HepG2 (cell line): ENCODE measurements around the gene ARHGAP33. TPM values are rescaled to one million over a fixed set of nuclear protein-coding genes. Genes with fewer than 3 reads are reported as not detected.

ENCODE experiments used
- ATAC-seq: fragments of 200-7000 bp; cut with Tn5 transposase; 3 replicates; pipeline ENCODE4 v1.9.1; 2020; ENCODE audit warnings: mild to moderate bottlenecking, moderate library complexity
- BruUV-seq: library from RNA; stranded (reverse); fragments of 400-500 nt; replicated peaks from 2 replicates; lab custom pipeline; 2021; lab: Mats Ljungman, UMichigan
- CTCF ChIA-PET: fragments of 300-600 bp; formaldehyde crosslinking; extraction: SDS; loops from one replicate; lab custom pipeline; 2021; ENCODE audit warnings: low total read pairs, inconsistent platforms, low intra/inter-chr PET ratio; lab: Yijun Ruan, JAX
- POLR2A ChIA-PET: fragments of 350-600 bp; sonication (Branson Sonifier 250); formaldehyde crosslinking; loops from one replicate; lab custom pipeline; 2020; ENCODE audit warnings: antibody characterized with exemption, inconsistent platforms; lab: Yijun Ruan, JAX
- DNase-seq: peaks from one replicate; pipeline ENCODE4 v3.0.0-alpha.2; 2015; ENCODE audit warnings: low spot score
- FAIRE-seq: peaks from 3 replicates; lab custom pipeline; 2011; peaks lifted over from hg19 to GRCh38; lab: Jason Lieb, UNC
- H2AFZ ChIP-seq: one replicate; pipeline ENCODE4 v1.6.1; 2011; ENCODE audit warnings: low read length, inconsistent platforms
- H3K27ac ChIP-seq: fragments of 300-600 bp; 3 replicates; pipeline ENCODE4 v1.8.0; 2011; ENCODE audit warnings: mixed run types, mild to moderate bottlenecking, mixed read lengths, low read length, inconsistent platforms; ENCODE audit not compliant: insufficient read depth; ENCODE audit errors: extremely low read length
- H3K27me3 ChIP-seq, 2 experiments: fragments of 200-600 bp in 1 of 2; 2 replicates in 1 of 2; 3 replicates in 1 of 2; pipeline versions ENCODE4 v1.6.0 to v1.8.0; 2011; ENCODE audit warnings: low read length in 2 of 2, mild to moderate bottlenecking in 2 of 2, moderate library complexity in 2 of 2, inconsistent platforms in 1 of 2; ENCODE audit not compliant: insufficient read depth in 2 of 2, control insufficient read depth in 1 of 2
- H3K36me3 ChIP-seq, 2 experiments: fragments of 200-600 bp in 1 of 2; replicated peaks in 1 of 2; 2 replicates in 1 of 2; 3 replicates in 1 of 2; pipeline versions ENCODE4 v1.5.1 to v1.8.0; 2011; ENCODE audit warnings: low read length in 2 of 2, inconsistent platforms in 1 of 2; ENCODE audit not compliant: insufficient read depth in 2 of 2, control insufficient read depth in 1 of 2
- H3K4me1 ChIP-seq: 2 replicates; pipeline ENCODE4 v1.5.1; 2012; ENCODE audit warnings: low read length, inconsistent platforms; ENCODE audit not compliant: insufficient read depth
- H3K4me2 ChIP-seq: 2 replicates; pipeline ENCODE4 v1.6.0; 2011; ENCODE audit warnings: low read depth, low read length, inconsistent platforms
- H3K4me3 ChIP-seq, 3 experiments: fragments of 200-600 bp in 1 of 3; sonication (generic), shearing (Covaris generic) in 1 of 3; replicated peaks in 1 of 3; 2 replicates each; pipeline ENCODE4 v1.5.1; 2011 to 2016; ENCODE audit warnings: low read length in 3 of 3, inconsistent platforms in 2 of 3, low read depth in 2 of 3, mild to moderate bottlenecking in 2 of 3, control low read depth in 1 of 3, mixed read lengths in 1 of 3; ENCODE audit not compliant: insufficient read depth in 1 of 3
- H3K79me2 ChIP-seq: one replicate; pipeline ENCODE4 v1.6.1; 2011; ENCODE audit warnings: low read length, inconsistent platforms; ENCODE audit not compliant: insufficient read depth
- H3K9ac ChIP-seq: 2 replicates; pipeline ENCODE4 v1.6.0; 2011; ENCODE audit warnings: mild to moderate bottlenecking, low read depth, low read length, inconsistent platforms; ENCODE audit not compliant: insufficient read depth
- H3K9me3 ChIP-seq: 2 replicates; pipeline ENCODE4 v1.5.1; 2012; ENCODE audit warnings: mild to moderate bottlenecking, low read length
- H4K20me1 ChIP-seq: 2 replicates; pipeline ENCODE4 v1.6.0; 2011; ENCODE audit warnings: inconsistent platforms, mild to moderate bottlenecking, low read length, moderate library complexity; ENCODE audit not compliant: insufficient read depth
- AGO2 ChIP-seq: fragments of 200-400 bp; formaldehyde crosslinking; optimal IDR thresholded peaks from 2 replicates; pipeline ENCODE3; 2017; ENCODE audit warnings: mild to moderate bottlenecking, low read depth, low read length, moderate library complexity
- CEBPG ChIP-seq: IDR thresholded peaks from 2 replicates; pipeline ENCODE4 v1.6.1; 2016
- GPN1 ChIP-seq: sonication (generic); formaldehyde crosslinking; IDR thresholded peaks from 2 replicates; pipeline ENCODE4 v1.5.1; 2020; ENCODE audit warnings: missing genetic modification reagents, borderline replicate concordance
- KLF15 ChIP-seq: sonication (generic); formaldehyde crosslinking; IDR thresholded peaks from 2 replicates; pipeline ENCODE4 v1.8.1; 2023; ENCODE audit warnings: borderline replicate concordance, mild to moderate bottlenecking, inconsistent platforms, missing genetic modification reagents, mixed read lengths
- MIER2 ChIP-seq: IDR thresholded peaks from 2 replicates; pipeline ENCODE4 v1.6.1; 2016; ENCODE audit warnings: missing biosample characterization, missing genetic modification reagents
- PPARG ChIP-seq: conservative IDR thresholded peaks from 2 replicates; pipeline ENCODE4 v1.6.1; 2016; ENCODE audit warnings: missing biosample characterization, missing genetic modification reagents
- SAFB2 ChIP-seq: sonication (generic); formaldehyde crosslinking; IDR thresholded peaks from 2 replicates; pipeline ENCODE4 v1.5.1; 2020; ENCODE audit warnings: missing genetic modification reagents, low read depth, mild to moderate bottlenecking, borderline replicate concordance
- SP4 ChIP-seq: sonication (generic); formaldehyde crosslinking; IDR thresholded peaks from 2 replicates; pipeline ENCODE4 v1.8.1; 2023; ENCODE audit warnings: mild to moderate bottlenecking, missing genetic modification reagents
- YEATS2 ChIP-seq: sonication (generic); formaldehyde crosslinking; IDR thresholded peaks from 2 replicates; pipeline ENCODE4 v1.4.0; 2020; ENCODE audit warnings: missing genetic modification reagents, borderline replicate concordance
- ZNF10 ChIP-seq: sonication (generic); formaldehyde crosslinking; IDR thresholded peaks from 2 replicates; pipeline ENCODE4 v1.4.0; 2020; ENCODE audit warnings: mild to moderate bottlenecking, low read depth, missing genetic modification reagents, borderline replicate concordance
- ZNF367 ChIP-seq: sonication (generic); formaldehyde crosslinking; IDR thresholded peaks from 2 replicates; pipeline ENCODE4 v1.4.0; 2020; ENCODE audit warnings: missing genetic modification reagents, borderline replicate concordance
- ZNF543 ChIP-seq: sonication (generic); formaldehyde crosslinking; IDR thresholded peaks from 2 replicates; pipeline ENCODE4 v1.4.0; 2020; ENCODE audit warnings: mild to moderate bottlenecking, missing genetic modification reagents
- ZNF7 ChIP-seq: IDR thresholded peaks from 2 replicates; pipeline ENCODE4 v1.6.1; 2016; ENCODE audit warnings: missing biosample characterization, missing genetic modification reagents
- WGBS: methylation state at CpG from one replicate; pipeline ENCODE4 v1.1.6; 2017; ENCODE audit warnings: low lambda C conversion rate; 5-methylcytosine and 5-hydroxymethylcytosine counted together
- in situ Hi-C: cut with HindIII; loops from 2 replicates; pipeline ENCODE4 v1.10.0; 2017; ENCODE audit warnings: low pct_unique_long_range_greater_than_20kb; ENCODE audit not compliant: extremely low pct_ligation_motif_present
- intact Hi-C: fragments of 100-400 bp; cut with micrococcal nuclease; formaldehyde crosslinking; loops from one replicate; pipeline ENCODE4 v1.10.0; 2022; ENCODE audit not compliant: unreplicated experiment
- polyA plus RNA-seq, 8 experiments: library from polyadenylated mRNA; depleted of rRNA in 3 of 8; stranded (reverse) in 7 of 8; unstranded in 1 of 8; fragments of >200 nt; fragmentation: Illumina TruSeq in 4 of 8; extraction: Trizol in 4 of 8; gene quantifications; 2 replicates each; pipeline versions ENCODE4 v1.2.1 to v1.2.3, GENCODE V29; 2011 to 2016; ENCODE audit warnings: low read depth in 4 of 8, missing spikeins in 1 of 8, mixed read lengths in 1 of 8; ENCODE audit not compliant: insufficient read depth in 1 of 8
- total RNA-seq, 5 experiments: library from RNA; depleted of rRNA; stranded (reverse); fragments of >200 nt; fragmentation: Illumina TruSeq; extraction: Trizol; gene quantifications; 2 replicates each; pipeline ENCODE4 v1.2.3, GENCODE V29; 2016; ENCODE audit warnings: low read depth in 1 of 5
- TF ChIP-seq, protein P1 (sequence below): sonication (generic); formaldehyde crosslinking; conservative IDR thresholded peaks from 2 replicates; pipeline ENCODE4 v1.4.0; 2020; ENCODE audit warnings: missing genetic modification reagents
- TF ChIP-seq, protein P2 (sequence below): sonication (generic); formaldehyde crosslinking; IDR thresholded peaks from 2 replicates; pipeline ENCODE4 v1.5.0; 2020; ENCODE audit warnings: missing genetic modification reagents

ARHGAP33 gene
- total and polyA plus RNA-seq, 2 of the 13 experiments (the other 11 are each of a cell fraction or from before 2014, with no cell fraction given) = 1.3 to 2.7 TPM

DNA sequence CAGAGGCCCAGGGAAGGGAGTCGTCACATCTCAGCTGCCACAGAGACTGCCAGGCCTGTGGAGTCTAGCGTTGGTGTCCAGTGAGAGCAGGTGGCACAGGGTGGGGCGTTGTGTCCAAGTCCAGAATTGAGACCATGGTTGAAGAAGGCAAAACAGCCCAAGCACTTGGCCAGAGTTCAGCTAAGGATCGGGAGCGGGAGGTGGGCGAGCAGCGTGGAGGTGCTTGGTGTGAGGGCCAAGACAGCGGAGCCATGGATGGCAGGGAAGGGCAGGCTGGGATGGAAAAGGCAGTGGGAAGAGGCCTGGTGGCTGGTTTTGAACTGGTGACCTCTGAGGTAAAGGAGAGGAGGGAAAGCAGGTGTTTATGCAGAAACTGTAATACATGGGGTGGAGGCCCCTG is 41.1 kb upstream of the ARHGAP33 start:
- Histone ChIP-seq H4K20me1 (no peaks in the 10 kb centered on the region), H3K9ac (no peak overlapping the region), H3K4me1 (peaks cover 2% of the 10 kb centered on the region; the same call in 1 of the 2 replicates), H3K79me2 (no peaks in the 10 kb centered on the region), H3K4me2 (no peak overlapping the region), H3K9me3 (no peaks in the 10 kb centered on the region), H3K4me3 (no peak overlapping the region), H2AFZ (no peak overlapping the region), H3K27ac (no peak overlapping the region), H3K36me3 (peaks cover 37 to 91% of the 10 kb centered on the region in 2 experiments; a peak in 4 of 5 replicates), H3K27me3 (no peaks in the 10 kb centered on the region)
- WGBS = 97% methylated on average over 8 of the region's 8 CpGs
- BruUV-seq = no TSS peak
- FAIRE-seq (no peak), ATAC-seq (no peak), DNase-seq (no peak)
- in situ Hi-C loops = no loop called here
- no peak for TF ChIP-seq PPARG (CRISPR knock-in tag)
- peak; percentile 25 for TF ChIP-seq AGO2
- ChIA-PET CTCF (no interaction called here), POLR2A (interaction anchor here (1.2 kb wide), 1 partner anchor 57 kb away, joined by 3 read pairs; no protein-coding TSS in a partner anchor)
- intact Hi-C loops = no loop called here

DNA sequence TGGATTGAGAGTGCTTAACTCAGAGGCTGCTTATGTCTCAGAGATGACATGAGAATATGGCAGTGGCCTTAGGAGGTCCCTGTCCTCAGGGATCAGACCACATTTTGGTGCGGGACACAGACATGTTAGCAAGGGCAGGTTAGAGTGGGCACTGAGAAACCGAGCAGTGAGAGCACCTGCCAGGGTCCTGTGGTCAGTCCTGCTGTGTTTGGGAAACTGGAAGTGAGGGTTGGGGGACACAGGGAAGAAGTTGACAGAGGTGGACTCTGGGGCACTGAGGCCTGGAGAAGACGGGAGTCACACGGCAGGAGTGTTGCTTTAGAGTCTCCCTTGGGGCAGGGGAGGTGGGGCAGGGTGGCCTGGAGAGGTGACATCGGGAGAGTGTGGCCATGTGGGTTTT is 40.5 kb upstream of the ARHGAP33 start:
- Histone ChIP-seq H2AFZ (no peak overlapping the region), H3K4me2 (no peak overlapping the region), H3K9me3 (no peaks in the 10 kb centered on the region)
- no TSS peak for BruUV-seq
- in situ Hi-C loops = no loop called here
- CTCF ChIA-PET = no interaction called here
- POLR2A ChIA-PET = interaction anchor here (1.2 kb wide), 1 partner anchor 57 kb away, joined by 3 read pairs; no protein-coding TSS in a partner anchor
- TF ChIP-seq MIER2 (CRISPR knock-in tag) (no peak), ZNF10 (CRISPR knock-in tag) (no peak), CEBPG (CRISPR knock-in tag) (no peak), KLF15 (CRISPR knock-in tag) (no peak), ZNF367 (CRISPR knock-in tag) (no peak), ZNF7 (CRISPR knock-in tag) (no peak), ZNF543 (CRISPR knock-in tag) (no peak), SP4 (CRISPR knock-in tag) (no peak), SAFB2 (CRISPR knock-in tag) (no peak), YEATS2 (CRISPR knock-in tag) (no peak), GPN1 (CRISPR knock-in tag) (no peak)
- TF ChIP-seq, protein P1, sequence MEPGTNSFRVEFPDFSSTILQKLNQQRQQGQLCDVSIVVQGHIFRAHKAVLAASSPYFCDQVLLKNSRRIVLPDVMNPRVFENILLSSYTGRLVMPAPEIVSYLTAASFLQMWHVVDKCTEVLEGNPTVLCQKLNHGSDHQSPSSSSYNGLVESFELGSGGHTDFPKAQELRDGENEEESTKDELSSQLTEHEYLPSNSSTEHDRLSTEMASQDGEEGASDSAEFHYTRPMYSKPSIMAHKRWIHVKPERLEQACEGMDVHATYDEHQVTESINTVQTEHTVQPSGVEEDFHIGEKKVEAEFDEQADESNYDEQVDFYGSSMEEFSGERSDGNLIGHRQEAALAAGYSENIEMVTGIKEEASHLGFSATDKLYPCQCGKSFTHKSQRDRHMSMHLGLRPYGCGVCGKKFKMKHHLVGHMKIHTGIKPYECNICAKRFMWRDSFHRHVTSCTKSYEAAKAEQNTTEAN (CRISPR knock-in tag) = no peak
- TF ChIP-seq, protein P2, sequence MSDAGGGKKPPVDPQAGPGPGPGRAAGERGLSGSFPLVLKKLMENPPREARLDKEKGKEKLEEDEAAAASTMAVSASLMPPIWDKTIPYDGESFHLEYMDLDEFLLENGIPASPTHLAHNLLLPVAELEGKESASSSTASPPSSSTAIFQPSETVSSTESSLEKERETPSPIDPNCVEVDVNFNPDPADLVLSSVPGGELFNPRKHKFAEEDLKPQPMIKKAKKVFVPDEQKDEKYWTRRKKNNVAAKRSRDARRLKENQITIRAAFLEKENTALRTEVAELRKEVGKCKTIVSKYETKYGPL = no peak
- TF ChIP-seq, all 625 proteins: peak for 0
- 96% methylated on average over 4 of the region's 5 CpGs for WGBS
- H4K20me1 ChIP-seq = no peaks in the 10 kb centered on the region
- H3K27me3 ChIP-seq = no peaks in the 10 kb centered on the region
- DNase-seq = no peak
- FAIRE-seq = no peak
- no peak overlapping the region for H3K4me3 ChIP-seq
- ATAC-seq = no peak
- H3K27ac ChIP-seq = no peak overlapping the region
- H3K36me3 ChIP-seq = peaks cover 32 to 85% of the 10 kb centered on the region in 2 experiments; a peak in 4 of 5 replicates
- H3K9ac ChIP-seq = no peak overlapping the region
- peaks cover 8% of the 10 kb centered on the region for H3K4me1 ChIP-seq
- intact Hi-C loops = no loop called here
- H3K79me2 ChIP-seq = no peaks in the 10 kb centered on the region
